ENCODE data around the gene CDKAL1. TPM values are rescaled to one million over a fixed set of nuclear protein-coding genes. Genes with fewer than 3 reads are reported as not detected.
A peak's percentile ranks its signal among the peaks of the same experiment; 100 is the strongest.

The CDKAL1 gene
- total and polyA plus RNA-seq, 2 of the 13 experiments (the other 11 are each of a cell fraction or from before 2014, with no cell fraction given), result 9.5 to 27.7 TPM

- TF ChIP-seq SIX4 (CRISPR knock-in tag; IDR thresholded peaks at IDR 0.05), result no peak
- TF ChIP-seq ARNTL (CRISPR knock-in tag; IDR thresholded peaks at IDR 0.05), result no peak
- peak; percentile 76 for TF ChIP-seq GATAD2A (CRISPR knock-in tag; IDR thresholded peaks at IDR 0.05)
- TF ChIP-seq ARNT (IDR thresholded peaks at IDR 0.05), result no peak
- no peak for TF ChIP-seq ZSCAN31 (CRISPR knock-in tag; IDR thresholded peaks at IDR 0.05; ENCODE audit: low read depth)
- 0 out of 2 replicates have a peak, but pooled peaks have one; percentile 36 for TF ChIP-seq ZNF264 (CRISPR knock-in tag; IDR thresholded peaks at IDR 0.05)
- TF ChIP-seq FOXO1 (CRISPR knock-in tag; IDR thresholded peaks at IDR 0.05), result peak; percentile 69; the same call in 1 of the 2 replicates
- no peak for TF ChIP-seq ZNF256 (CRISPR knock-in tag; conservative IDR thresholded peaks at IDR 0.05)
- TF ChIP-seq ZNF317 (CRISPR knock-in tag; IDR thresholded peaks at IDR 0.05), result 0 out of 2 replicates have a peak, but pooled peaks have one; percentile 58
- TF ChIP-seq ZNF672 (CRISPR knock-in tag; IDR thresholded peaks at IDR 0.05), result no peak
- TF ChIP-seq ZBTB4 (CRISPR knock-in tag; IDR thresholded peaks at IDR 0.05; ENCODE audit: borderline replicate concordance), result peak; percentile 53; the same call in 1 of the 2 replicates
- TF ChIP-seq ZNF362 (CRISPR knock-in tag; IDR thresholded peaks at IDR 0.05; ENCODE audit: borderline replicate concordance), result peak; percentile 52; the same call in 1 of the 2 replicates
- no peak for TF ChIP-seq ZSCAN22 (CRISPR knock-in tag; IDR thresholded peaks at IDR 0.05)
- TF ChIP-seq NFE2L2 (IDR thresholded peaks at IDR 0.05; ENCODE audit: low read length), result no peak
- no peak for TF ChIP-seq MIXL1 (CRISPR knock-in tag; IDR thresholded peaks at IDR 0.05)
- TF ChIP-seq ARID5B (CRISPR knock-in tag; IDR thresholded peaks at IDR 0.05), result peak; percentile 81
- TF ChIP-seq HMGXB4 (CRISPR knock-in tag; IDR thresholded peaks at IDR 0.05; ENCODE audit: borderline replicate concordance in 1 of 2, low read depth in 1 of 2), result no peak
- TF ChIP-seq ZBTB43 (CRISPR knock-in tag; conservative IDR thresholded peaks at IDR 0.05), result peak; percentile 93
- TF ChIP-seq ZBTB38 (CRISPR knock-in tag; IDR thresholded peaks at IDR 0.05), result peak; percentile 60; the same call in 1 of the 2 replicates
These were observed 108.2 kb downstream of the CDKAL1 start (continued) for GRCh38 chr6:20642441-20642840.
